B cell (primary cell): ENCODE data around the gene KCNJ6. TPM values are rescaled to one million over a fixed set of nuclear protein-coding genes. Genes with fewer than 3 reads are reported as not detected.

Source experiments
- ATAC-seq: fragments of 200-7000 bp; cut with Tn5 transposase; one replicate; pipeline ENCODE4 v1.10.0; 2021; ENCODE audit warnings: low read depth, mild to moderate bottlenecking, moderate number of reproducible peaks, moderate library complexity
- CTCF ChIA-PET: fragments of 350-600 bp; sonication (Branson Sonifier 250); formaldehyde crosslinking; loops from one replicate; lab custom pipeline; 2021; ENCODE audit warnings: antibody characterized with exemption, inconsistent platforms; lab: Charles Lee
- POLR2A ChIA-PET: fragments of 350-600 bp; sonication (Branson Sonifier 250); formaldehyde crosslinking; loops from one replicate; lab custom pipeline; 2021; ENCODE audit warnings: antibody characterized with exemption; lab: Charles Lee
- DNase-seq: peaks from one replicate; pipeline ENCODE4 v3.0.0; 2013
- H2AFZ ChIP-seq: 2 replicates; pipeline ENCODE4 v1.6.1; 2012; ENCODE audit warnings: mild to moderate bottlenecking, low read depth, low read length; ENCODE audit not compliant: insufficient read depth, poor library complexity, severe bottlenecking
- H3K27ac ChIP-seq, 2 donors: 1 replicate in 1 of 2; 2 replicates in 1 of 2; pipeline ENCODE4 v1.5.1; 2012 to 2013; ENCODE audit warnings: low read length in 2 of 2, mild to moderate bottlenecking in 2 of 2, moderate library complexity in 1 of 2
- H3K27me3 ChIP-seq, 4 experiments: fragments of 200-600 bp in 1 of 4; sonication (generic) in 1 of 4; replicated peaks in 1 of 4; 1 replicate in 2 of 4; 2 replicates in 2 of 4; pipeline versions ENCODE4 v1.6.1 to v1.7.0; 2013 to 2016; ENCODE audit warnings: low read length in 3 of 4, mild to moderate bottlenecking in 2 of 4, mixed read lengths in 1 of 4, moderate library complexity in 1 of 4; ENCODE audit not compliant: insufficient read depth in 4 of 4, control insufficient read depth in 3 of 4; ENCODE audit errors: control extremely low read depth in 1 of 4
- H3K36me3 ChIP-seq, 2 experiments: replicated peaks in 1 of 2; 1 replicate in 1 of 2; 2 replicates in 1 of 2; pipeline versions ENCODE4 v1.6.1 to v1.7.1; 2013; ENCODE audit warnings: low read length in 1 of 2; ENCODE audit not compliant: insufficient read depth in 2 of 2, control insufficient read depth in 1 of 2; ENCODE audit errors: control extremely low read depth in 1 of 2, extremely low read depth in 1 of 2
- H3K4me1 ChIP-seq, 2 donors: fragments of 200-600 bp in 1 of 2; sonication (generic) in 1 of 2; 1 replicate in 1 of 2; 2 replicates in 1 of 2; pipeline versions ENCODE4 v1.5.1 to v1.6.1; 2013 to 2017; ENCODE audit warnings: low read length in 2 of 2; ENCODE audit not compliant: control insufficient read depth in 2 of 2, insufficient read depth in 2 of 2
- H3K4me2 ChIP-seq: replicated peaks from 2 replicates; pipeline ENCODE3; 2012; ENCODE audit warnings: mild to moderate bottlenecking, low read depth, low read length; ENCODE audit not compliant: poor library complexity, severe bottlenecking
- H3K4me3 ChIP-seq, 5 experiments: fragments of 200-600 bp in 1 of 5; sonication (generic) in 1 of 5; 1 replicate in 3 of 5; 2 replicates in 2 of 5; pipeline versions ENCODE4 v1.5.1 to v1.7.0; 2011 to 2016; ENCODE audit warnings: low read length in 4 of 5, mild to moderate bottlenecking in 4 of 5, low read depth in 2 of 5, control low read depth in 1 of 5, moderate library complexity in 1 of 5; ENCODE audit not compliant: insufficient read depth in 1 of 5; ENCODE audit errors: control extremely low read depth in 1 of 5, extremely low read depth in 1 of 5
- H3K79me2 ChIP-seq: fragments of 200-600 bp; sonication (generic); one replicate; pipeline ENCODE4 v1.6.0; 2016; ENCODE audit warnings: low read length; ENCODE audit not compliant: control insufficient read depth, insufficient read depth
- H3K9ac ChIP-seq: fragments of 200-600 bp; sonication (generic); 2 replicates; pipeline ENCODE4 v1.6.1; 2017; ENCODE audit warnings: mild to moderate bottlenecking, low read length, moderate library complexity
- H3K9me3 ChIP-seq, 3 donors: one replicate each; pipeline versions ENCODE4 v1.6.1 to v1.7.1; 2013; ENCODE audit warnings: low read length in 2 of 3; ENCODE audit not compliant: control insufficient read depth in 2 of 3, insufficient read depth in 1 of 3; ENCODE audit errors: control extremely low read depth in 1 of 3
- H4K20me1 ChIP-seq: 2 replicates; pipeline ENCODE4 v1.6.0; 2012; ENCODE audit warnings: mild to moderate bottlenecking, low read length; ENCODE audit not compliant: insufficient read depth, control insufficient read depth, poor library complexity, severe bottlenecking
- H3K27ac Mint-ChIP-seq: one replicate; pipeline ENCODE4 v1.8.0; 2021; ENCODE audit warnings: mixed read lengths
- H3K27me3 Mint-ChIP-seq: one replicate; pipeline ENCODE4 v1.8.0; 2021; ENCODE audit warnings: mixed read lengths
- H3K4me1 Mint-ChIP-seq: one replicate; pipeline ENCODE4 v1.8.0; 2021; ENCODE audit warnings: mixed read lengths
- H3K4me3 Mint-ChIP-seq: one replicate; pipeline ENCODE4 v1.8.0; 2021; ENCODE audit warnings: mixed read lengths
- H3K9me3 Mint-ChIP-seq: one replicate; pipeline ENCODE4 v1.8.0; 2022; ENCODE audit warnings: mixed read lengths; ENCODE audit not compliant: insufficient read depth
- EZH2 ChIP-seq: IDR thresholded peaks from 2 replicates; pipeline ENCODE4 v1.6.1; 2012; ENCODE audit warnings: borderline replicate concordance, low read depth, mild to moderate bottlenecking, moderate library complexity, low read length; ENCODE audit not compliant: insufficient read depth, poor library complexity, severe bottlenecking
- WGBS: methylation state at CpG from one replicate; pipeline ENCODE4 v1.1.5; 2013; ENCODE audit warnings: missing lambda C conversion rate; ENCODE audit not compliant: insufficient coverage; 5-methylcytosine and 5-hydroxymethylcytosine counted together
- intact Hi-C: fragments of 100-400 bp; cut with micrococcal nuclease; formaldehyde crosslinking; loops from one replicate; pipeline ENCODE4 v1.10.0; 2022
- polyA plus RNA-seq: library from polyadenylated mRNA; depleted of rRNA; stranded (reverse); fragments of >200 nt; gene quantifications from 2 replicates; pipeline ENCODE4 v1.2.3, GENCODE V29; 2012
- total RNA-seq, 2 donors: library from RNA; stranded (reverse); fragments of 120-200 nt in 1 of 2; gene quantifications; 1 replicate in 1 of 2; 2 replicates in 1 of 2; pipeline versions ENCODE4 v1.2.3 to v1.2.4, GENCODE V29; 2013 to 2022
- TF ChIP-seq, protein P1 (sequence below): fragments of 200-600 bp; IDR thresholded peaks from one replicate; pipeline ENCODE4 v1.8.0; 2022; ENCODE audit warnings: antibody characterized with exemption, mild to moderate bottlenecking

The KCNJ6 gene
- total and polyA plus RNA-seq, 2 donors (not counting 1 experiment from before 2014, with no cell fraction given) = not detected

DNA sequence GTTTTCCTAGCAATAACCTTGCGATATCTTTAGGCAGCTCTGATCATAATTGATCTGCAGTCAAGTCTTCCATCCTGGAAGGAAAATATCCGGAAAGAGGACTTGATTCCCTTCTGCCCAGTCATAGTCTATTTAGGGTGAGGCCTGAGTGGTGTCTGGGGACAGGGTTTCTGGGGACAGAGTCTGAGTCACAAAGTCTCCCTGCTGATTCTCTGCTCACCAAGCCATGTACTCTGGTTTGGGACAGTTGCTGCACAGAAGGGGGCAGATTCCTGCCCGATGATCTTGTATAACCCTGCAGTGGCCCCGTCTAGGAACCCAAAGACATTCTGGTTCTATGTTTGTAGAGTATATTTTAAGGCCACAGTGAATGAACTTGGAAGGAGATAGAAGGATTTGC is 178.8 kb downstream of the KCNJ6 start:
- H3K4me1 Mint-ChIP-seq = no peaks in the 10 kb centered on the region
- intact Hi-C loops = no loop called here
- no peaks in the 10 kb centered on the region for H3K9me3 Mint-ChIP-seq
- Histone ChIP-seq H2AFZ (no peak overlapping the region), H3K9ac (no peak overlapping the region), H3K27me3 (no peaks in the 10 kb centered on the region), H3K9me3 (no peaks in the 10 kb centered on the region), H3K4me2 (no peak overlapping the region), H3K4me3 (no peak overlapping the region), H3K27ac (no peak overlapping the region), H3K79me2 (no peaks in the 10 kb centered on the region), H4K20me1 (no peaks in the 10 kb centered on the region), H3K36me3 (no peaks in the 10 kb centered on the region), H3K4me1 (no peaks in the 10 kb centered on the region)
- DNase-seq (no peak), ATAC-seq (no peak)
- CTCF ChIA-PET = no interaction called here
- no peaks in the 10 kb centered on the region for H3K27me3 Mint-ChIP-seq
- no peak for TF ChIP-seq EZH2
- TF ChIP-seq, protein P1, sequence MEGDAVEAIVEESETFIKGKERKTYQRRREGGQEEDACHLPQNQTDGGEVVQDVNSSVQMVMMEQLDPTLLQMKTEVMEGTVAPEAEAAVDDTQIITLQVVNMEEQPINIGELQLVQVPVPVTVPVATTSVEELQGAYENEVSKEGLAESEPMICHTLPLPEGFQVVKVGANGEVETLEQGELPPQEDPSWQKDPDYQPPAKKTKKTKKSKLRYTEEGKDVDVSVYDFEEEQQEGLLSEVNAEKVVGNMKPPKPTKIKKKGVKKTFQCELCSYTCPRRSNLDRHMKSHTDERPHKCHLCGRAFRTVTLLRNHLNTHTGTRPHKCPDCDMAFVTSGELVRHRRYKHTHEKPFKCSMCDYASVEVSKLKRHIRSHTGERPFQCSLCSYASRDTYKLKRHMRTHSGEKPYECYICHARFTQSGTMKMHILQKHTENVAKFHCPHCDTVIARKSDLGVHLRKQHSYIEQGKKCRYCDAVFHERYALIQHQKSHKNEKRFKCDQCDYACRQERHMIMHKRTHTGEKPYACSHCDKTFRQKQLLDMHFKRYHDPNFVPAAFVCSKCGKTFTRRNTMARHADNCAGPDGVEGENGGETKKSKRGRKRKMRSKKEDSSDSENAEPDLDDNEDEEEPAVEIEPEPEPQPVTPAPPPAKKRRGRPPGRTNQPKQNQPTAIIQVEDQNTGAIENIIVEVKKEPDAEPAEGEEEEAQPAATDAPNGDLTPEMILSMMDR = no peak
- no peak overlapping the region for H3K27ac Mint-ChIP-seq
- WGBS = 58% methylated on average over 2 of the region's 4 CpGs
- H3K4me3 Mint-ChIP-seq = no peak overlapping the region
- POLR2A ChIA-PET = no interaction called here

DNA sequence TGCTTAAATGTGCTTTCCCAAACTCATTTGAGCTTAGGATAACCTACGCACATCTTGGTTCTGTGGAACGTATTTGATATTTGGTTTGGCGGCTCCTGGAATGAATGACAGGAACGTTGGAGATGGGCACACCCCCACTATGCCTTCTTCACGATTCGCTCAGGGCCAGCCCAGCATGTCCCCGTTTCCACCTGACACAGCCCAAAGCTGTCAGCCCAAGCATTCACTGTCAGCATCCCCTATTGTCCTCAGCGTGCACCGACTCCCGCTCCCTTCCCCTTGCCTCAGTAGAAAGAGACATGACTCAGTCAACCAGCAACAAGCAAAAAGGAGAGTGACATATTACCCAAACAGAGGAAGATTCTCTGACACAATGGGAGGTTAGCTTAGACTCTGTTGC is 181.4 kb downstream of the KCNJ6 start:
- Histone ChIP-seq H3K4me3 (no peak overlapping the region), H3K4me2 (no peak overlapping the region), H3K4me1 (no peaks in the 10 kb centered on the region), H3K9ac (no peak overlapping the region), H3K9me3 (peaks cover 0 to 1% (median 0%) of the 10 kb centered on the region in 3 donors), H4K20me1 (no peaks in the 10 kb centered on the region), H3K79me2 (no peaks in the 10 kb centered on the region), H3K27me3 (no peaks in the 10 kb centered on the region), H2AFZ (no peak overlapping the region), H3K27ac (no peak overlapping the region), H3K36me3 (no peaks in the 10 kb centered on the region)
- H3K27me3 Mint-ChIP-seq = peaks cover 6% of the 10 kb centered on the region
- CTCF ChIA-PET = no interaction called here
- no peak overlapping the region for H3K27ac Mint-ChIP-seq
- H3K4me3 Mint-ChIP-seq = no peak overlapping the region
- WGBS = 94% methylated on average over 9 of the region's 10 CpGs
- no peaks in the 10 kb centered on the region for H3K4me1 Mint-ChIP-seq
- ATAC-seq = no peak
- TF ChIP-seq EZH2 = no peak
- TF ChIP-seq, protein P1 = no peak
- POLR2A ChIA-PET = no interaction called here
- H3K9me3 Mint-ChIP-seq = no peaks in the 10 kb centered on the region
- intact Hi-C loops = no loop called here
- DNase-seq = no peak
